Muscle of back (tissue), 11 donors: Measurements from ENCODE around the gene KCNJ18. TPM values are rescaled to one million over a fixed set of nuclear protein-coding genes. Genes with fewer than 3 reads are reported as not detected.
"Not testable (repeated sequence)": the region's sequence is repeated elsewhere in the genome, so short reads cannot be mapped to it uniquely, and the experiment has no call there.

Experiments
- DNase-seq, 3 donors: peaks; one replicate each; pipeline versions ENCODE4 v3.0.0 to v3.0.0-alpha.2; 2013
- polyA plus RNA-seq, 10 donors: library from polyadenylated mRNA; unstranded; fragments of 120-200 nt; gene quantifications; one replicate each; pipeline ENCODE4 v1.2.1, GENCODE V29; 2013; ENCODE audit not compliant: insufficient read length in 10 of 10

Gene KCNJ18
- polyA plus RNA-seq, 10 donors: not detected

- DNase-seq: not testable (repeated sequence)
Measured at GRCh38 chr17:21670361-21671155, 21.8 kb upstream of the KCNJ18 start.

GRCh38 chr17:21671437-21671836 lies 20.9 kb upstream of the KCNJ18 start:
- not testable (repeated sequence) for DNase-seq

- not testable (repeated sequence) for DNase-seq
Measured at GRCh38 chr17:21671871-21672270, 20.5 kb upstream of the KCNJ18 start.

- DNase-seq: not testable (repeated sequence)
Measured at GRCh38 chr17:21673451-21674241, 18.7 kb upstream of the KCNJ18 start.

GRCh38 chr17:21674242-21674731 lies 18.0 kb upstream of the KCNJ18 start:
- no peak for DNase-seq

GRCh38 chr17:21674891-21675738 lies 17.2 kb upstream of the KCNJ18 start:
- not testable (repeated sequence) for DNase-seq

- DNase-seq: not testable (repeated sequence)
Measured at GRCh38 chr17:21675739-21676130, 16.6 kb upstream of the KCNJ18 start.

GRCh38 chr17:21676281-21677111 lies 15.8 kb upstream of the KCNJ18 start:
- DNase-seq: no peak

- no peak for DNase-seq
Measured at GRCh38 chr17:21677126-21677910, 15.0 kb upstream of the KCNJ18 start.

- DNase-seq: no peak
Measured at GRCh38 chr17:21677911-21678310, 14.4 kb upstream of the KCNJ18 start.

- no peak for DNase-seq
Measured at GRCh38 chr17:21678393-21679081, 13.8 kb upstream of the KCNJ18 start.

GRCh38 chr17:21679256-21680146 lies 12.8 kb upstream of the KCNJ18 start:
- no peak for DNase-seq

- no peak for DNase-seq
Measured at GRCh38 chr17:21680366-21680765, 12.0 kb upstream of the KCNJ18 start.

GRCh38 chr17:21680850-21681351 lies 11.4 kb upstream of the KCNJ18 start:
- DNase-seq: not testable (repeated sequence)

GRCh38 chr17:21681576-21681975 lies 10.7 kb upstream of the KCNJ18 start:
- DNase-seq: not testable (repeated sequence)

- not testable (repeated sequence) for DNase-seq
Measured at GRCh38 chr17:21682130-21682529, 10.2 kb upstream of the KCNJ18 start.

GRCh38 chr17:21683142-21683712 lies 9.1 kb upstream of the KCNJ18 start:
- DNase-seq: not testable (repeated sequence)

GRCh38 chr17:21683897-21684296 lies 8.4 kb upstream of the KCNJ18 start:
- not testable (repeated sequence) for DNase-seq
